Aorta (tissue), 5 donors: ENCODE results near the gene MGAT4B. TPM values are rescaled to one million over a fixed set of nuclear protein-coding genes. Genes with fewer than 3 reads are reported as not detected.

Experiments used
- ATAC-seq: fragments of 200-7000 bp; cut with Tn5 transposase; one replicate; pipeline ENCODE4 v1.9.1; 2022; ENCODE audit warnings: moderate library complexity; ENCODE audit not compliant: low FRiP score
- DNase-seq, 2 donors: peaks; one replicate each; pipeline ENCODE4 v3.0.0-alpha.2; 2020
- H3K27ac ChIP-seq, 2 donors: one replicate each; pipeline ENCODE4 v1.5.1; 2013; ENCODE audit warnings: low read length in 2 of 2, mild to moderate bottlenecking in 2 of 2, moderate library complexity in 2 of 2, control low read depth in 1 of 2, inconsistent platforms in 1 of 2, low read depth in 1 of 2
- H3K27me3 ChIP-seq, 2 donors: one replicate each; pipeline ENCODE4 v1.6.1; 2013; ENCODE audit warnings: control low read depth in 1 of 2, low read length in 1 of 2, mild to moderate bottlenecking in 1 of 2, moderate library complexity in 1 of 2; ENCODE audit not compliant: insufficient read depth in 2 of 2, control insufficient read depth in 1 of 2
- H3K36me3 ChIP-seq, 2 donors: one replicate each; pipeline ENCODE4 v1.6.1; 2013; ENCODE audit warnings: control low read depth in 1 of 2, low read length in 1 of 2, mild to moderate bottlenecking in 1 of 2; ENCODE audit not compliant: insufficient read depth in 2 of 2, control insufficient read depth in 1 of 2
- H3K4me1 ChIP-seq, 2 donors: one replicate each; pipeline ENCODE4 v1.6.1; 2013; ENCODE audit warnings: low read length in 2 of 2, control low read depth in 1 of 2, mild to moderate bottlenecking in 1 of 2, moderate library complexity in 1 of 2; ENCODE audit not compliant: insufficient read depth in 2 of 2, control insufficient read depth in 1 of 2
- H3K4me3 ChIP-seq, 2 donors: one replicate each; pipeline ENCODE4 v1.5.1; 2013; ENCODE audit warnings: low read length in 2 of 2, control low read depth in 1 of 2, mild to moderate bottlenecking in 1 of 2
- H3K9me3 ChIP-seq: one replicate; pipeline ENCODE4 v1.6.1; 2013; ENCODE audit warnings: mild to moderate bottlenecking, low read length; ENCODE audit not compliant: control insufficient read depth
- WGBS, 2 donors: extraction: QIAGEN DNeasy Blood & Tissue Kit; methylation state at CpG; one replicate each; pipeline ENCODE4 v1.1.7; 2013; 5-methylcytosine and 5-hydroxymethylcytosine counted together
- intact Hi-C, 2 donors: fragments of 100-400 bp; cut with DNase I; formaldehyde crosslinking; loops; one replicate each; pipeline versions ENCODE4 v1.14.2 to v1.15.0; 2022
- polyA plus RNA-seq, 2 donors: library from polyadenylated mRNA; stranded (reverse); fragments of 200-250 nt; gene quantifications; one replicate each; pipeline ENCODE4 v1.2.3, GENCODE V29; 2013
- total RNA-seq, 2 donors: library from RNA; stranded (reverse); fragmentation: NEBNext Ultra II Directional; extraction: Animal tissue kit (Norgen Biotek cat#: 25700); gene quantifications; one replicate each; pipeline ENCODE4 v1.2.1, GENCODE V29; 2021
- donor health status: healthy with polysubstance abuse.
- donor health status: Bipolar disorder and iron deficiency.
- donor health status: DM: no; HTN: no; CAD: no.
- donor health status: DM: no; HTN: no; CAD: no.
- donor health status: DM: yes; HTN: yes; CAD: no.

MGAT4B gene
- total and polyA plus RNA-seq, 4 donors, result 56.0 to 78.8 (median 76.0) TPM

DNA sequence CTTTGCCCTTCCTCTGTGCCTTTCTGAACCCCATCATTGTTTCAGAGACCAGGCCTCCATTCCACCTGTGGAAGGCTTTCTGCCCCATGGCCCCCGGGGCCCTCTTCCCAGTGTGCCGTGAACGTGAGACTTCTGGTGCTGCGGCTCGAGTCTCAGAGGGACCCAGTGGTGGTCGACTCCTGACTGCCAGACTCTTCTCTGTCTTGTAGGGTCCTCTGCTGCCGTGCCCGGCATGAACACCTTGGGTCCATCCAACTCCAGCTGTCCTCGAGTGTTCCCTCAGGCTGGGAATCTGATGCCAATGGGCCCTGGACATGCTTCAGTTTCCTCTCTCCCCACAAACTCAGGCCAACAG is 33.0 kb downstream of the MGAT4B start:
- DNase-seq (peak in 1 of 2 donors; percentile 44), ATAC-seq (no peak)
- H3K27ac ChIP-seq, result no peak overlapping the region
- no peaks in the 10 kb centered on the region for H3K4me1 ChIP-seq
- WGBS, 2 donors, result 88 to 92% methylated on average over 9 of the region's 9 CpGs
- H3K4me3 ChIP-seq, result no peak overlapping the region
- intact Hi-C loops, result no loop called here
- H3K9me3 ChIP-seq, result no peaks in the 10 kb centered on the region
- H3K27me3 ChIP-seq, result no peaks in the 10 kb centered on the region
- H3K36me3 ChIP-seq, result peaks cover 3 to 16% of the 10 kb centered on the region in 2 donors

DNA sequence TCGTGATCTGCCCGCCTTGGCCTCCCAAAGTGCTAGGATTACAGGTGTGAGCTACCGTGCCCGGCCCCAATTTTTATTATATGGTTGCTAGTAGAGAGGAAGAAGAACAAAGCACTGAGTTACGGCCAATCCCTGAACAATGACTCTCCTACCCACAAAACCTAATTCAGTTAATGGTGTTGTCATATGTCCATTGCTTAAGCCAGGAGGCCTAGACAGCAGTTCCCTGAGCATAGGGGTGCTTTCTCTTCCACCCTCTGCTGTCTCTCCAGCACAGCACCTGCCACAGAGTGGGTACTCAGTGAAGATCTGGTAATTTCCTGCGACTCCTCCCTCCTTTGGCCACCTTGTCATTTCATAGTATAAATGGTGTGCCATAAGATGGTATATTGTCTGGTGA is 34.3 kb downstream of the MGAT4B start:
- 94 to 95% methylated on average over 6 of the region's 6 CpGs for WGBS, 2 donors
- intact Hi-C loops, result no loop called here
- Histone ChIP-seq H3K4me1 (no peaks in the 10 kb centered on the region), H3K27ac (no peak overlapping the region), H3K9me3 (no peaks in the 10 kb centered on the region), H3K27me3 (no peaks in the 10 kb centered on the region), H3K36me3 (peaks cover 3 to 16% of the 10 kb centered on the region in 2 donors), H3K4me3 (no peak overlapping the region)
- ATAC-seq, result no peak
- no peak for DNase-seq

DNA sequence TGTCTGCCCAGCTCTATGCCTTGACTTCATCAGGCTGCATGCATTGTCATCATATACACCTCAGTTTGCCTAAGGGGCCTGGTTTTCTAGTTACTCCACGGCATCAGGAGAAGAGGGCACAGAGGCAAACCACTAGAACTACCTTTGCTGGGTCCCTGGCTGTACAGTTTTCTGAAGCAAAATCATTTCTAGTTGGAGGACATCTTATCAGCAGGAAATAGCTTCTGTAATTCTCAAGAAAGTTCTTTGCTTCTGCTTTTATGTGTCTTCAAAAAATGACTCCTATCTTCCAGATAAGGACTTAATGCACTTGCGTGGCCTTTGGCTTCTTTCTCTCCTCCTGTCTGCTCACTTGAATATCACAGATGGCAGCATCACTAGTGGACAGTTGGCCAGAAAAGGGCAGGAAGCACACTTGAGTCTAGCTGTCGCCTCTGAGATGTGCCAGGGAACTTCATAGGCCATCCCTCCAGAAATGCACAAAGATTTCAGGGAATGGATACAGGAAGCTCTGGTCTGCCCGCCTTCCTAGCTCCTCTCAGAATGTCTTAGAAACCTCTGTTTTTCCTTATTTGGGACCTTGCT is 35.3 kb downstream of the MGAT4B start:
- DNase-seq, result no peak
- Histone ChIP-seq H3K27ac (no peak overlapping the region), H3K4me3 (no peak overlapping the region), H3K36me3 (peaks cover 3 to 14% of the 10 kb centered on the region in 2 donors), H3K4me1 (no peaks in the 10 kb centered on the region), H3K9me3 (no peaks in the 10 kb centered on the region), H3K27me3 (no peaks in the 10 kb centered on the region)
- no peak for ATAC-seq
- WGBS, 2 donors, result 88 to 89% methylated on average over 4 of the region's 4 CpGs
- intact Hi-C loops, result no loop called here

DNA sequence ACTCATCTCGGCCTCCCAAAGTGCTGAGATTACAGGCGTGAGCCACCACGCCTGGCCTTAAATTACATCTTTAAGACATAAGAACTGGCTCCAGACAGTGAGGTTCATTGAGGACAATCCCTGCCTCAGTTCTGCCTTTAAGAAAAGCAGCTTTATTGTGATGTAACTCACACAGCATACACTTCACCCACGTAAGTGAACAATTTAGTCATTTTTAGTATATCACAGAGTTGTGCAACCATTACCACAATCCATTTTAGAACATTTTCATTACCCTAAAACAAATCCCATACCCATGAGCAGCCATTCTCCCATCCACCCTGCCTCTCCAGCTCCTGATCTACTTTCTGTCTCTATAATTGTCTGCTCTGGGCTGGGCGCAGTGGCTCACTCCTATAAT is 36.9 kb downstream of the MGAT4B start:
- Histone ChIP-seq H3K36me3 (peaks cover 3 to 12% of the 10 kb centered on the region in 2 donors), H3K27ac (no peak overlapping the region), H3K9me3 (no peaks in the 10 kb centered on the region), H3K27me3 (no peaks in the 10 kb centered on the region), H3K4me3 (no peak overlapping the region), H3K4me1 (no peaks in the 10 kb centered on the region)
- no peak for DNase-seq
- 94 to 96% methylated on average over 5 of the region's 5 CpGs for WGBS, 2 donors
- intact Hi-C loops, result no loop called here
- no peak for ATAC-seq

DNA sequence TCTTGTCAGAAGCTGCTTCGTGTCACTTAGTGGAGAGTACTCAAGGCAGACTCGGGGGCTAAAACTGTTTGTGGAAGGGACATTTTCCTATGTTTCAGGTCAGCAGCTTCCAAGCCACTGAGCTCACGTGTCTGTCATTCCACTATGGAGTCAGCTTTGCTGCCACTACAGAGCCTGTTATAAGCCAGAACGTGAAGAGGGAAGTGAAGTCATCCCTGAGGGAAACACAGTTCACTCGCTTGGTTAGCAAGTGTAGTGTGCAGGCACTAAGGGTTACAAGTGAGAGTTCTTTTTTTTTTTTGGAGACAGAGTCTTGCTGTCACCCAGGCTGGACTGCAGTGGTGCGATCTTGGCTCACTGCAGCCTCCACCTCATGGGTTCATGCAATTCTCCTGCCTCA is 37.4 kb downstream of the MGAT4B start:
- no peaks in the 10 kb centered on the region for H3K4me1 ChIP-seq
- intact Hi-C loops, result no loop called here
- no peaks in the 10 kb centered on the region for H3K27me3 ChIP-seq
- WGBS, 2 donors, result 74 to 78% methylated on average over 6 of the region's 6 CpGs
- DNase-seq, result peak in 1 of 2 donors; percentile 6
- H3K9me3 ChIP-seq, result no peaks in the 10 kb centered on the region
- H3K36me3 ChIP-seq, result peaks cover 3 to 11% of the 10 kb centered on the region in 2 donors
- no peak overlapping the region for H3K4me3 ChIP-seq
- no peak overlapping the region for H3K27ac ChIP-seq
- ATAC-seq, result no peak

DNA sequence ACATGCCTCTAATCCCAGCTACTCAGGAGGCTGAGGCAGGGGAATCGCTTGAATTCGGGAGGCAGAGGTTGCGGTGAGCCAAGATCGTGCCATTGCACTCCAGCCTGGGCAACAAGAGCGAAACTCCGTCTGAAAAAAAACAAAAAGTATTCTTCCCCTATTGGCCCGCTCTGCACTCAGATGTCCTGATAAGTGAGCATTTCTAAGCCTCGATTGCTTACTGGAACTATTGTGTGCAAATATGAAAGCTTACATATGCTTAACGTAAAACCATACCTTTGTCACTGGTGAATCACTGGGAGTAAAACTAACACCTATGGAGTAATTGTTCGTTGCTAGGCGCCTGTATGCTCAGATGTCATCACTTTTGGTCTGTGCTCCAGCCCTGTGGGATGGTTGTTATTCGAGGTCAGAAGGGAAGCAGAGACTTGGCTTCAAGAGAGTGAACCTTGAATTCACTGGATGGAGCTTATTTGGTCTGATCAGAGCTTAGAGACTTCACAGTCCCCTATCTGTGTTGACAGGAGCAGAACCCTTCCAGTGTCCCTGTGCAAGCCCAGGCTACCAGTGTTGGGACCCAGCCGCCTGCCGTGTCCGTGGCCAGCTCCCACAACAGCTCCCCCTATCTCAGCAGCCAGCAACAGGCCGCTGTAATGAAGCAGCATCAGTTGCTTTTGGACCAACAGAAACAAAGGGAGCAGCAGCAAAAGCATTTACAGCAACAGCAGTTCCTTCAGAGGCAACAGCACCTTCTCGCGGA is 38.2 kb downstream of the MGAT4B start:
- H3K4me1 ChIP-seq, result peaks cover 0 to 3% of the 10 kb centered on the region in 2 donors
- H3K27me3 ChIP-seq, result no peaks in the 10 kb centered on the region
- H3K4me3 ChIP-seq, result no peak overlapping the region
- ATAC-seq, result no peak
- intact Hi-C loops, result no loop called here
- peaks cover 3 to 9% of the 10 kb centered on the region in 2 donors for H3K36me3 ChIP-seq
- no peaks in the 10 kb centered on the region for H3K9me3 ChIP-seq
- H3K27ac ChIP-seq, result no peak overlapping the region
- WGBS, 2 donors, result 83 to 86% methylated on average over 18 of the region's 18 CpGs
- no peak for DNase-seq

DNA sequence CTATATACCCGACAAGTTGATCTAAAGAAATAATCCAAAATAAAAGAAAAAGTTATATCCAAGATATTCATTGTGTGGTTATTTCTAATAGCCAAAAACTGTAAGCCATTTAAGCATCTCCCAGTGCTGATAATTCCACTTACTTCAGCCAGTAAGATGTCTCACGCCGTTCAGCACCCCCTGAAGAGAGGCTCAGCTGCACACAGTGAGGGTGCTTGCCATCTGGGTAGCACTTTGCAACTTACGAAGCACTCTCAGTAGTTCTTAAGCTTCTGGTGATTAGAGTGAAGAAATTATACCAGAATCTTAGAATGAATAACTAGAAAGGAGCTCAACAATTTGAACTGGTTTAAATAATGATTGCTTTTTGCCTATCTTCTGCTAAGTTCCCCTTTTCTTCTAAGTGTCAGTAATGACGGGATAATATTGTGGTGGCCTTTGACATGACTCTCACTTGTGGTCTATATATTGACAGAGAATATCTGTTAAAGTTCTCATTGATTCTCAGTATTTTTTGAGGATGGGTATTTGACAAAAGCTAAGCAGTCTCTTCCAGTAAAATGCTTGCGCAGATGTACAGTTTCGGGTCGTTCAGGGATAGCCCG is 39.1 kb downstream of the MGAT4B start:
- DNase-seq (no peak), ATAC-seq (no peak)
- no peaks in the 10 kb centered on the region for H3K27me3 ChIP-seq
- H3K4me1 ChIP-seq, result peaks cover 0 to 3% of the 10 kb centered on the region in 2 donors
- intact Hi-C loops, result no loop called here
- no peaks in the 10 kb centered on the region for H3K9me3 ChIP-seq
- 87% methylated on average over 9 of the region's 9 CpGs for WGBS, 2 donors
- no peak overlapping the region for H3K4me3 ChIP-seq
- H3K36me3 ChIP-seq, result peaks cover 3 to 8% of the 10 kb centered on the region in 2 donors
- no peak overlapping the region for H3K27ac ChIP-seq

GRCh38 chr5:179766726-179767455 is 39.8 kb downstream of the MGAT4B start:
- peaks cover 0 to 3% of the 10 kb centered on the region in 2 donors for H3K4me1 ChIP-seq
- no peaks in the 10 kb centered on the region for H3K9me3 ChIP-seq
- DNase-seq, result no peak
- 62 to 66% methylated on average over 12 of the region's 12 CpGs for WGBS, 2 donors
- no peaks in the 10 kb centered on the region for H3K27me3 ChIP-seq
- H3K27ac ChIP-seq, result peak overlapping the region in 1 of 2 donors; percentile 55
- H3K4me3 ChIP-seq, result no peak overlapping the region
- H3K36me3 ChIP-seq, result peaks cover 3 to 5% of the 10 kb centered on the region in 2 donors
- intact Hi-C loops, result no loop called here
- no peak for ATAC-seq
